ENCODE measurements around the gene PCDHGA7. TPM values are rescaled to one million over a fixed set of nuclear protein-coding genes. Genes with fewer than 3 reads are reported as not detected.

Gene PCDHGA7
- total RNA-seq: 1.3 and 4.0 TPM in 2 replicates

DNA sequence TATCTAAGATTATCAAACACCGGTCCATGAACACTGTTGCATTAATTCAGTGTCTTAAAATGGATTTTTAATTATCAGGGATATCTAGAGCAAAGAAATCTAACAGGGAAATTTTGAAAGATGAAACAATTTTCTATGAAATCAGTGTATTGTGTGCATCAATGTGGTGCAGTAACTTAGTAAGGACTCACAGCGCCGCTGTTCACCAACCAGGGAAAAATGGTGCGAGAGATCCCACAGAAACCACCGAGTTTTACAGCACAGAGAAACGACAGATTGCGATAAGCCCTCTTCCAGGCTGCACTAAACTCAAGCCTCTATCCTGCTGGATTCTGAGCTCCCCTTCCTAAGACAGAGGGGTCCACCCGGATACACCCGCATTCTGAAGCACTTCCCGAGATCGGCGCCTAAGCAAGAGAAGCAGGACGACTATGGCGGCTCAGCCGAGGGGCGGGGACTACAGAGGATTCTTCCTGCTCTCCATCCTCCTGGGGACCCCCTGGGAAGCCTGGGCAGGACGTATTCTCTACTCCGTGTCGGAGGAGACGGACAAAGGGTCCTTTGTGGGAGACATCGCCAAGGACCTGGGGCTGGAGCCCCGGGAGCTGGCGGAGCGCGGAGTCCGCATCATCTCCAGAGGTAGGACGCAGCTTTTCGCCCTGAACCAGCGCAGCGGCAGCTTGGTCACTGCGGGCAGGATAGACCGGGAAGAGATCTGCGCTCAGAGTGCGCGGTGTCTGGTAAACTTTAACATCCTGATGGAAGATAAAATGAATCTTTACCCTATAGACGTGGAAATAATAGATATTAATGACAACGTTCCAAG lies at the start of gene PCDHGA7:
Gene PCDHGA7, plus strand, starts transcription at position 274 of the 826 bp plus-strand sequence. Its CDS starts 158 bp downstream, at position 432.

DNA sequence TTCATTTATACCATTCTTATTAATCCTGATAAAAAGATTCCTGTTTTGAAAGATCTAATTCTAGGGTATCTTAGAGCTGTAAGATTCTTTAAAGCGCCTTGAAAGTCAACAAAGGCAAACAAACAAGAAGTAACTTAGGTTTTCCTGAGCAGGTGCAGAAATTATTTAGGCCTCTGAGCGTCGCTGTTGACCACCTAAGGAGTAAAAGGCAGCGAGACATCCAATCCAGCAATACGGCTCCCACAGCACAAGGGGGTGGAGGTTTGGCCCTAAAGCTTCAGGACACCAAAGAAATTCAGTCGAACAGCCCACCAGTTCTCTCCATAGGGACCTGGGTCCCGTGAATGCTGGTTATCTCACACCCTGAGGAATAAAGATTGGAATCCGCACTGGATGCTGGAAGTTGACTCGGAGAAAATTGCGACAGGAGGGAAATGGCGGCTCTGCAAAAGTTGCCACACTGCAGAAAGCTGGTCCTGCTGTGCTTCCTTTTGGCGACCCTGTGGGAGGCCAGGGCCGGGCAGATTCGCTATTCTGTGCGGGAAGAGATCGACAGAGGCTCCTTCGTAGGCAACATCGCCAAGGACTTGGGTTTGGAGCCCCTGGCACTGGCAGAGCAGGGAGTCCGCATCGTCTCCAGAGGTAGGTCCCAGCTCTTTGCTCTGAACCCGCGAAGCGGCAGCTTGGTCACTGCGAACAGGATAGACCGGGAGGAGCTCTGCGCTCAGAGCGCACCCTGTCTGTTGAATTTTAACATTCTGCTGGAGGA lies 43.8 kb upstream of the PCDHGA7 start, which contains the start of gene PCDHGA2:
Gene PCDHGA2, plus strand, starts transcription at position 223 of the 769 bp plus-strand sequence.

DNA sequence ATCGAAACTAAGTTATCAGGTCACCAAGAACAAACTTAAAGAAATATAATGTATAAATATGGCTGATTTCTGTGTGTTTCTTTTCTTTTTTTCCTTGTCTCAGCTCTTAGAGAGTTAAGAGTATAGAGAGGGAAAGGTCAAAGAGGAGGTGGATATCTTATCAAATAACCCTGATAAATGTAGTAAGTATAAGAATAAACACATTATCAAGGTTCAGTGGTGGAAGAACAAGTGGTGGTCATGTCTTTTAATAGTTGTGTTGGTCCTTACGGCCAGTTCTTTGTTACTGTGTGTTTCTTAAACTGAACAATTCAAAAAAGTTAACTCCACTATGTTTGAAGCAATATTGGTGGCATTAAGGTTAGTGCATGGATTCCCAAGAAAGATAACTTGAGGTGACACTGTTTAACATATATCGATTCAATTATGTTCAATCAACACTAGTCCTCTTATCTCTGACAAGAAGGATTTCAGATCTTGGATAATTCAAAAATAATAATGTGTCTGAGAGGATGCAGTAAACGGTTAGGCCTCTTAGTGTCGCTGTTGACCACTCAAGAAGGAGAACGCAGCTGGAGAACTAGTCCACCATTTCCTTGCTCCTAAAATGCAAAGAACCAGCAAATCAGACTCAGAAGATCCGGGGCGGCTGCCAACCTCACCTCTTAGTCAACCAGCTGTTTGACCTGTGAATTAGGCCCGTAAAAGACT lies 39.1 kb upstream of the PCDHGA7 start, which contains the start of gene PCDHGA3:
Gene PCDHGA3, plus strand, starts transcription at position 588 of the 711 bp plus-strand sequence. CDS start 205 bp downstream, outside the sequence.

DNA sequence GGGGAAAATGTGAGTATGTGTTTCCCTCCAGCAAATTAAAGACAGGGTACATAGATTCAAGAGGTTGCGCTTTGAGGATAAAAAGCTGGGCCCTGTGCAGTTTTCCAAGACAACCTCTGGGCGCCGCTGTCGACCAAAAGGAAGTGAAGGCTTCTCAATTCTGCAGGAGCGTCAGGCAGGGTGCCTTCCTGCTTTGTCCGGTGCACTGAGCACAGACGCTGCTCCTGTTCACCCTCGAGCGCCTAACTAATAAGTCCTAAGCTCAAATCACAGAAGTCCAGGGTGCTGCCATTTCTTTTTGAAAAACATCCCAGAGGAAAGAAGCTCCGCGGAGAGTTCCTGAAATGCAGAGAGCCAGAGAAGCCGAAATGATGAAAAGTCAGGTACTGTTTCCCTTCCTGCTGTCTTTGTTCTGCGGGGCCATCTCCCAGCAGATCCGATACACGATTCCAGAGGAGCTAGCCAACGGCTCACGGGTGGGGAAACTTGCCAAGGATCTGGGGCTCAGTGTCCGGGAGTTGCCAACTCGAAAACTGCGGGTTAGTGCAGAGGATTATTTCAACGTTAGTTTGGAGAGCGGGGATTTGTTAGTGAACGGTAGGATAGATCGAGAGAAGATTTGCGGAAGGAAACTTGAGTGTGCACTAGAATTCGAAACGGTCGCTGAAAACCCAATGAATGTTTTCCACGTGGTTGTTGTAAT lies 32.5 kb upstream of the PCDHGA7 start, which contains the start of gene PCDHGB1:
Gene PCDHGB1, plus strand, starts transcription at position 183 of the 703 bp plus-strand sequence. Its CDS starts 162 bp downstream, at position 345.

DNA sequence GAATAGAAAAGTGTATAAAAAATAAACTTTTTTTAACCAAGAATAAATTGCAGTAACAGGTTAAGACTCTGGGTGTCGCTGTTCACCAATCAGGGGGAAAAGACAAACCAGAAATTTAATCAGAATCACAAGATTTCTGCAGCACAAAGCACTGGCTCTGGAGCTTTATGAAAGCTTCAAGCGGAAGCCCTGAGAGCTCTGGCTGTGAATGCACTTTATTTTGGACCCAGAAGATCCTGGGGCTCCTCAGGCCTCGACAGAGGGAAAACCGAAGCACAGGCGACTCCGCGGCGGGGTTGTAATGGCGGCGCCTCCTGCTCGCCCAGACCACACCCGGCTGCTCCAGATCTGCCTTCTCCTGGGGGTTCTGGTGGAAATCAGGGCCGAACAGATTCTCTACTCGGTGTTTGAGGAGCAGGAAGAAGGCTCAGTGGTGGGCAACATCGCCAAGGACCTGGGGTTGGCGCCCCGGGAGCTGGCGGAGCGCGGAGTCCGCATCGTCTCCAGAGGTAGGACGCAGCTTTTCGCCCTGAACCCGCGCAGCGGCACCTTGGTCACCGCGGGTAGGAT lies 27.6 kb upstream of the PCDHGA7 start, which contains the start of gene PCDHGA4:
Gene PCDHGA4, plus strand, starts transcription at position 122 of the 570 bp plus-strand sequence. Its CDS starts 87 bp downstream, at position 209.

DNA sequence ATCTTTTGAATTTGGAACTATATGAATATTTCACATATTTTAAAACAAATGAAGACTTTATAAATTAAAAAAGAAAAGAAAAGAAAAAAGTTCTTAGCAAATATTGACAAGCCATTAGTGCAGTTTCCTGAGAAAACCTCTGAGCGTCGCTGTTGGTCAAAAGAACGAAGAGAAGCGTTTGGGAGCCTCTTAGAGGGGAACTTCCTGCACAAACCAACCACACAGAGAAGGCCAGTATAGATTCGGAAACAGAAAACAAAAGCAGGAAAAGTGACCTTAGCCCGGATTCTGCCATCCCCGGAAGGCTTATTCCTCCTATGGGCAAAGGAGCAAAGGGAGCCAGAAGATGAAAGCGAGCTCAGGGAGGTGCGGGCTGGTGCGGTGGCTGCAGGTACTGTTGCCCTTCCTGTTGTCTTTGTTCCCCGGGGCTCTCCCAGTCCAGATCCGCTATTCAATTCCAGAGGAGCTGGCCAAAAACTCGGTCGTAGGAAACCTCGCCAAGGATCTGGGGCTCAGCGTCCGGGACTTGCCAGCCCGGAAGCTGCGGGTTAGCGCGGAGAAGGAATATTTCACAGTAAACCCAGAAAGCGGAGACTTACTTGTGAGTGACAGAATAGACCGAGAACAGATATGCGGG lies 22.6 kb upstream of the PCDHGA7 start, which contains the start of gene PCDHGB2:
Gene PCDHGB2, plus strand, starts transcription at position 205 of the 637 bp plus-strand sequence. Its CDS starts 142 bp downstream, at position 347.

DNA sequence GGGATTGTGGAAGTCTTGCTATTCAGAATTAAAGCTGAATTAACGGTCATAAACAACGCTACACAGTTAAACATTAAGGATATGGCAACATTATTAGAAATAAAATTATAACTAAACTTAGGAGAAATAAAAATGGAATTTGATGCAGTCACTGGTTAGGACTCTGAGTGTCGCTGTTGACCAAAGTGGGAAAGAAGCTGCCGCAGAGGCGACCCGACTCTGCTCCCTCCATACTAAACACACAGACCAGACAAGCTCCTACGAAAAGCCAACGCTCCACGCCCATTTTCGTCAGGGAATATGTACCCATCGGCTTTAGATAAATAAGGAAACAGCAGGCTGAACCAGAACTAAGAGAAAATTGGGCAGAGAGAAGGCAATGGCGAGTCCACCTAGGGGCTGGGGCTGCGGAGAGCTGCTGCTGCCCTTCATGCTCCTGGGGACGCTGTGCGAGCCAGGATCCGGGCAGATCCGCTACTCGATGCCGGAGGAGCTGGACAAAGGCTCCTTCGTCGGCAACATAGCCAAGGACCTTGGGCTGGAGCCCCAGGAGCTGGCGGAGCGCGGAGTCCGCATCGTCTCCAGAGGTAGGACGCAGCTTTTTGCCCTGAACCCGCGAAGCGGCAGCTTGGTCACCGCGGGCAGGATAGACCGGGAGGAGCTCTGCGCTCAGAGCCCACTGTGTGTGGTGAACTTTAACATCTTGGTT lies 18.4 kb upstream of the PCDHGA7 start, which contains the start of gene PCDHGA5:
Gene PCDHGA5, plus strand, starts transcription at position 211 of the 709 bp plus-strand sequence. Its CDS starts 169 bp downstream, at position 380.

DNA sequence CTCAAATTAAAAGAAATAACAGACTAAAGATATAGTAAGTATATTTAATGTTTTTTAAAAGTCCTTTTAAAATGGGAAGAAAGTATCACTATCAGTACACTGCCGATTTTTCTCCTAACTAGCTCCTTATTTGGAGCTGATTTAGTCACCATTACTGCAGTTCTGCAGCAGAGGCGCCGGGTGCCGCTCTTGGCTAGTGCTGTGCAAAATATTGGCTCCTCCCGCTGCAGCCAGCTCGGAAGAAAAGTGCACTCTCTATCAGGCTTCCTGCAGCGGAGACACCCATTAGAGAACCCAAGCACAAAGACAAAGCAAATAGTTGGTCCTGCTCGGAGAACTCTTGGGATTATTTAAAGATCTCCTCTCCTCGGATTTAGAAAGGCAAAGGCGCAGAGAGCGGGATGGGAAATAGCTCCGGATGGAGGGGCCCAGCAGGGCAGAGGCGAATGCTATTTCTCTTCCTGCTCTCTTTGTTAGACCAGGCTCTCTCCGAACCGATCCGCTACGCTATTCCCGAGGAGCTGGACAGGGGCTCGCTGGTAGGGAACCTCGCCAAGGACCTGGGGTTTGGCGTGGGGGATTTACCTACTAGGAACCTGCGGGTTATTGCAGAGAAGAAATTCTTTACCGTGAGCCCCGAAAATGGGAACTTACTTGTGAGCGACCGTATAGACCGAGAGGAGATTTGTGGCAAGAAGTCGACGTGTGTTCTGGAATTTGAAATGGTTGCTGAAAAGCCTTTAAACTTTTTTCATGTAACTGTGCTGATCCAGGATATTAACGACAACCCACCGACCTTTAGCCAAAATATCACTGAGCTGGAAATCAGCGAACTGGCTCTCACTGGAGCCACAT lies 12.3 kb upstream of the PCDHGA7 start, which contains the start of gene PCDHGB3:
Gene PCDHGB3, plus strand, starts transcription at position 249 of the 855 bp plus-strand sequence. Its CDS starts 153 bp downstream, at position 402.

DNA sequence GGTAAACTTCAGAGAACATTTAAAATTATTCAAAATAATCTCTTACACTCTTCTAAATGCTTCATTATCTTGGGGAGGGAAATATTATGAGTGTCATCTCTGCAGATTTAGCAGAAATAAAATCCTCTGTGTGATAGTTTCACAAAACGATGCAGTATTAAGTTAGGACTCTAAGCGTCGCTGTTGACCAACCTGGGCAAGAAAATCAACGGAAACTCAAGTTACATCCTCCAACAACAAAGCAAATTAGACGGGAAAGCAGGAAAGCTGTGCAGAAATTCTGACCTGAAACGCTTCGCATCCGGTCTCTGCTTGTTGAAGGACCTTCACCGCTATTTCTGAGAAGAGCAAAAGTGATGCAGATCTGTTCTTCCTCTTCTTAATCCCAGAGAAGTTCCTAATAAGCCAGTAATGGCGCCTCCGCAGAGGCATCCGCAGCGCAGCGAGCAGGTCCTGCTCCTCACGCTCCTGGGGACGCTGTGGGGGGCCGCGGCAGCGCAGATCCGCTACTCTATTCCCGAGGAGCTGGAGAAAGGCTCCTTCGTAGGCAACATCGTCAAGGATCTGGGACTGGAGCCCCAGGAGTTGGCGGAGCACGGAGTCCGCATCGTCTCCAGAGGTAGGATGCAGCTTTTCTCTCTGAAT lies 8.7 kb upstream of the PCDHGA7 start, which contains the start of gene PCDHGA6:
Gene PCDHGA6, plus strand, starts transcription at position 219 of the 645 bp plus-strand sequence. Its CDS starts 193 bp downstream, at position 412.

DNA sequence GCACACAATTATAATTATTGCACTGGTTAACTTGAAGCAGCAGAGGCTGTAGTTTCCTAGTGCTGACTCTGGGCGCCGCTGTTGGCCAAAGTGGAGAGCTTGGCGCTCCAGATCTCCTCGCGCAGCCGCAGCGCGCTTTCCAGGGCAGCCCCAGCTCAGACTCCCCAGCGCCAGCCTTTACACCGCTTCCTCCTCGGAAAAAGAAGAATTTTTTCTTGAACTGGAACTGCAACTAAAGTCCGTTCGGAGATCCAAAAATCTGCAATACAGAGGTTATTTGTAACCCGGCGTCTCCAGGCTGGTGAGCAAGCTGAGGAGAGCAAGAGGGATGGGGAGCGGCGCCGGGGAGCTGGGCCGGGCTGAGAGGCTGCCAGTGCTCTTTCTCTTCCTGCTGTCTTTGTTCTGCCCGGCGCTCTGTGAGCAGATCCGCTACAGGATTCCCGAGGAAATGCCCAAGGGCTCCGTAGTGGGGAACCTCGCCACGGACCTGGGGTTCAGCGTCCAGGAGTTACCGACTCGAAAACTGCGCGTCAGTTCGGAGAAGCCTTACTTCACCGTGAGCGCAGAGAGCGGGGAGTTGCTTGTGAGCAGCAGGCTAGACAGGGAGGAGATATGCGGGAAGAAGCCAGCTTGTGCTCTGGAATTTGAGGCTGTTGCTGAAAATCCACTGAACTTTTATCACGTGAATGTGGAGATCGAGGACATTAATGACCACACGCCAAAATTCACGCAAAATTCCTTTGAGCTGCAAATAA lies 5.2 kb downstream of the PCDHGA7 start, which contains the start of gene PCDHGB4:
Gene PCDHGB4, plus strand, starts transcription at position 142 of the 755 bp plus-strand sequence. Its CDS starts 187 bp downstream, at position 329.

DNA sequence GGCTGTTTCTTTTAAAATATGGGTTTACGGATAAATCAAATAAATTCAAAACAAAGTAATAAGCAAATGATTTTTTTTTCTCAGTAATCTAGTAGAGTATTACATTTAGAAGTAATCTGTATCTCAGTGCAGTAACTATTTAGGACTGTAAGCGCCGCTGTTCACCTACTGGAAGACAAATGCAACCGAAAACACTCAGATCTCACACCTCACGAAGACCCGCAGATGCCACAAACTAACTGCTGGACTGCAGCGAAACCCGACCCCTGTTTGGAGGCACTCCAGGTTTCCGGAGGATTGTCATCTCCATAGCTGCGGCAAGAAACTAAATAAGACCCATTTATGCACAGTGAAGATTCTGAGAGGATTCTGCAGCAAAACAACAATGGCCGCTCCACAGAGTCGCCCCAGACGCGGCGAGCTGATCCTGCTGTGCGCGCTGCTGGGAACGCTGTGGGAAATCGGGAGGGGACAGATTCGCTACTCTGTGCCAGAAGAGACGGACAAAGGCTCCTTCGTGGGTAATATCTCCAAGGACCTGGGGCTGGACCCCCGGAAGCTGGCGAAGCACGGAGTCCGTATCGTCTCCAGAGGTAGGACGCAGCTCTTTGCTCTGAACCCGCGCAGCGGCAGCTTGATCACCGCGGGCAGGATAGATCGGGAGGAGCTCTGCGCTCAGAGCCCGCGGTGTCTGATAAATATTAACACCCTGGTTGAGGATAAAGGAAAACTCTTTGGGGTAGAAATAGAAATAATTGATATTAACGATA lies 10.1 kb downstream of the PCDHGA7 start, which contains the start of gene PCDHGA8:
Gene PCDHGA8, plus strand, starts transcription at position 205 of the 770 bp plus-strand sequence. Its CDS starts 181 bp downstream, at position 386.

DNA sequence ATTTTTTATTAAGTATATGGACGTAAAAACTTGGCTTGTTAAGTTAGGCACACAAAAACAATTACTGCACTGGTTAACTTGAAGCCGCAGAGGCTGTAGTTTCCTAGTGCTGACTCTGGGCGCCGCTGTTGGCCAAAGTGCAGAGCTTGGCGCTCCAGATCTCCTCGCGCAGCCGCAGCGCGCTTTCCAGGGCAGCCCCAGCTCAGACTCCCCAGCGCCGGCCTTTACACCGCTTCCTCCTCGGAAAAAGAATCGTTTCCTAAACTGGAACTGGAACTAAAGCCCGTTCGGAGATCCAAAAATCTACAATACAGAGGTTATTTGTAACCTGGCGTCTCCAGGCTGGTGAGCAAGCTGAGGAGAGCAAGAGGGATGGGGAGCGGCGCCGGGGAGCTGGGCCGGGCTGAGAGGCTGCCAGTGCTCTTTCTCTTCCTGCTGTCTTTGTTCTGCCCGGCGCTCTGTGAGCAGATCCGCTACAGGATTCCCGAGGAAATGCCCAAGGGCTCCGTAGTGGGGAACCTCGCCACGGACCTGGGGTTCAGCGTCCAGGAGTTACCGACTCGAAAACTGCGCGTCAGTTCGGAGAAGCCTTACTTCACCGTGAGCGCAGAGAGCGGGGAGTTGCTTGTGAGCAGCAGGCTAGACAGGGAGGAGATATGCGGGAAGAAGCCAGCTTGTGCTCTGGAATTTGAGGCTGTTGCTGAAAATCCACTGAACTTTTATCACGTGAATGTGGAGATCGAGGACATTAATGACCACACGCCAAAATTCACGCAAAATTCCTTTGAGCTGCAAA lies 15.4 kb downstream of the PCDHGA7 start, which contains the start of gene PCDHGB5:
Gene PCDHGB5, plus strand, starts transcription at position 192 of the 796 bp plus-strand sequence. Its CDS starts 181 bp downstream, at position 373.

DNA sequence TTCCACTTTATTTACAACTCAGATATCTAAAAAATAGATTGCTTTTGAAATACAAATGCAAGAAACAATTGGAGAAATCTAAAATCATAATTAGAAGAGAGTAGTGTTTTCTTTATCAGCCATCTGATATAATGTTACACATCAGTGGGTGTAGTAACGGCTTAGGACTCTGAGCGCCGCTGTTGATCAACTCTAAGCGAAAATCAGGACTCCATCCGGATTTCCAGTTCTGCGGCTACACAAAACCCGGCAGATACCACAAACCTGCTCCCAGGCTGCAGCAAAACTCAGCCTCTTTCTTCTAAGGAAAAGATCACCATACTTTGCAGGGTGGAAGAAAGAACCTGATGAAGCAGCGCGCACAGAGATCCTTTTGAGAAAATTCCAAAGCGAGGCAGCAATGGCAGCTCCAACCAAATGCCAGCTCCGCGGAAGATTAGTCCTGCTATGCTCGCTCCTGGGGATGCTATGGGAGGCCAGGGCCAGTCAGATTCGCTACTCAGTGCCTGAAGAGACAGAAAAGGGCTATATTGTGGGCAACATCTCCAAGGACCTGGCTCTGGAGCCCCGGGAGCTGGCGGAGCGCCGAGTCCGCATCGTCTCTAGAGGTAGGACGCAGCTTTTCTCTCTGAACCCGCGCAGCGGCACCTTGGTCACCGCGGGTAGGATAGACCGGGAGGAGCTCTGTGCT lies 20.2 kb downstream of the PCDHGA7 start, which contains the start of gene PCDHGA9:
Gene PCDHGA9, plus strand, starts transcription at position 226 of the 691 bp plus-strand sequence. Its CDS starts 175 bp downstream, at position 401.

DNA sequence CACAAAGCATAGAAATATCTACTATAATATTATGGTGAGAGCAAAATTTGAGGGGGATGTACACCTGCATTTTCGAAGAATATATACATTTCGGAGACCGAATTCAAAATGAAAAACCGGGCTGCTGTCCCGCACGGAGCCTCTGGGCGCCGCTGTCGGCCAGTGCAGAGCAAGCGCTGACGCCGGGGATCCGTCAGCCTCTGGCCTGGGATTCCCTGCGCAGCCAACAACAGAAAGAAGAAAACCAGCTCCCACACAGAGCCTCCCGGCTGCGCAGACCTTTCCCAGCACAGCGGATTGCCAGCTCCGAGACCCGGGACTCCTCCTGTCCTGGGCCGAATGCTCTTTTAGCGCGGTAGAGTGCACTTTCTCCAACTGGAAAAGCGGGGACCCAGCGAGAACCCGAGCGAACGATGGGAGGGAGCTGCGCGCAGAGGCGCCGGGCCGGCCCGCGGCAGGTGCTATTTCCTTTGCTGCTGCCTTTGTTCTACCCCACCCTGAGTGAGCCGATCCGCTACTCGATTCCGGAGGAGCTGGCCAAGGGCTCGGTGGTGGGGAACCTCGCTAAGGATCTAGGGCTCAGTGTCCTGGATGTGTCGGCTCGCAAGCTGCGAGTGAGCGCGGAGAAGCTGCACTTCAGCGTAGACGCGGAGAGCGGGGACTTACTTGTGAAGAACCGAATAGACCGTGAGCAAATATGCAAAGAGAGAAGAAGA lies 25.4 kb downstream of the PCDHGA7 start, which contains the start of gene PCDHGB6:
Gene PCDHGB6, plus strand, starts transcription at position 232 of the 716 bp plus-strand sequence. Its CDS starts 182 bp downstream, at position 414.

